HCT116 (cell line): ENCODE measurements around the gene IGFBP4. TPM values are rescaled to one million over a fixed set of nuclear protein-coding genes. Genes with fewer than 3 reads are reported as not detected.

Experiments used
- ATAC-seq: fragments of 200-7000 bp; cut with Tn5 transposase; 2 replicates; pipeline ENCODE4 v1.9.1; 2020; ENCODE audit warnings: mild to moderate bottlenecking, moderate library complexity
- BruUV-seq: library from RNA; stranded (reverse); fragments of 400-500 nt; replicated peaks from 2 replicates; lab custom pipeline; 2021; lab: Mats Ljungman, UMichigan
- CTCF ChIA-PET: fragments of 300-600 bp; sonication (Branson Sonifier 250); formaldehyde crosslinking; loops from one replicate; lab custom pipeline; 2021; ENCODE audit warnings: antibody characterized with exemption; lab: Charles Lee
- POLR2A ChIA-PET: fragments of 300-600, 350-600 bp; sonication (Branson Sonifier 250); formaldehyde crosslinking; loops from one replicate; lab custom pipeline; 2021; ENCODE audit warnings: antibody characterized with exemption; lab: Charles Lee
- RAD21 ChIA-PET, 2 experiments: fragments of 300-600 bp; sonication (Branson Sonifier 250); formaldehyde crosslinking; loops; one replicate each; lab custom pipeline; 2023; ENCODE audit warnings: low total read pairs in 2 of 2; ENCODE audit not compliant: uncharacterized antibody in 2 of 2, unreplicated experiment in 2 of 2, low non-redundant PET in 1 of 2; lab: Charles Lee
- DNase-seq: peaks from one replicate; pipeline ENCODE4 v3.0.0-alpha.2; 2010; ENCODE audit warnings: low read depth, low spot score
- H2AFZ ChIP-seq: fragments of 200-600 bp; shearing (Covaris generic), sonication (generic); 2 replicates; pipeline ENCODE4 v1.6.1; 2017; ENCODE audit warnings: low read depth, mixed run types, mixed read lengths, antibody characterized with exemption, low read length; ENCODE audit not compliant: poor library complexity, severe bottlenecking
- H3K27ac ChIP-seq: 2 replicates; pipeline ENCODE4 v1.5.1; 2012; ENCODE audit warnings: low read depth, low read length
- H3K27me3 ChIP-seq: fragments of 200-600 bp; sonication (generic); 2 replicates; pipeline ENCODE4 v1.6.1; 2016; ENCODE audit warnings: mixed run types, low read length, mixed read lengths; ENCODE audit not compliant: insufficient read depth
- H3K36me3 ChIP-seq, 2 experiments: fragments of 200-500 bp in 1 of 2; fragments of 200-600 bp in 1 of 2; sonication (Bioruptor generic) in 1 of 2; sonication (generic) in 1 of 2; 2 replicates each; pipeline versions ENCODE4 v1.5.1 to v1.6.1; 2014 to 2016; ENCODE audit warnings: low read length in 2 of 2, inconsistent platforms in 1 of 2, mixed read lengths in 1 of 2, mixed run types in 1 of 2; ENCODE audit not compliant: insufficient read depth in 2 of 2, control insufficient read depth in 1 of 2
- H3K4me1 ChIP-seq, 2 experiments: fragments of 200-600 bp in 1 of 2; sonication (generic) in 1 of 2; 2 replicates each; pipeline versions ENCODE4 v1.5.1 to v1.6.1; 2012 to 2017; ENCODE audit warnings: low read length in 2 of 2, inconsistent platforms in 1 of 2, mild to moderate bottlenecking in 1 of 2, mixed read lengths in 1 of 2, mixed run types in 1 of 2, moderate library complexity in 1 of 2; ENCODE audit not compliant: insufficient read depth in 2 of 2, control insufficient read depth in 1 of 2
- H3K4me2 ChIP-seq: fragments of 200-600 bp; sonication (generic); 2 replicates; pipeline ENCODE4 v1.6.1; 2017; ENCODE audit warnings: mixed run types, low read length, mixed read lengths
- H3K4me3 ChIP-seq, 2 experiments: fragments of 200-600 bp in 1 of 2; sonication (generic) in 1 of 2; replicated peaks in 1 of 2; 2 replicates each; pipeline ENCODE4 v1.5.1; 2011 to 2016; ENCODE audit warnings: low read length in 2 of 2, control low read depth in 1 of 2, low read depth in 1 of 2, mild to moderate bottlenecking in 1 of 2, mixed read lengths in 1 of 2, mixed run types in 1 of 2
- H3K79me2 ChIP-seq: fragments of 200-600 bp; sonication (generic); 2 replicates; pipeline ENCODE4 v1.6.1; 2017; ENCODE audit warnings: mild to moderate bottlenecking, mixed run types, low read length, moderate library complexity, mixed read lengths; ENCODE audit not compliant: insufficient read depth
- H3K9ac ChIP-seq: fragments of 200-600 bp; sonication (generic); 2 replicates; pipeline ENCODE4 v1.6.1; 2016; ENCODE audit warnings: low read length, mixed read lengths
- H3K9me2 ChIP-seq: fragments of 200-600 bp; sonication (generic), shearing (Covaris generic); 2 replicates; pipeline ENCODE4 v1.6.1; 2017; ENCODE audit warnings: mixed run types, mild to moderate bottlenecking, moderate library complexity; ENCODE audit not compliant: insufficient read depth
- H3K9me3 ChIP-seq, 2 experiments: fragments of 200-500 bp in 1 of 2; fragments of 200-600 bp in 1 of 2; sonication (Bioruptor generic) in 1 of 2; sonication (generic) in 1 of 2; 2 replicates each; pipeline ENCODE4 v1.6.1; 2014 to 2017; ENCODE audit warnings: low read length in 2 of 2, mixed read lengths in 2 of 2, inconsistent platforms in 1 of 2, low read depth in 1 of 2, mild to moderate bottlenecking in 1 of 2, mixed run types in 1 of 2, moderate library complexity in 1 of 2; ENCODE audit not compliant: control insufficient read depth in 1 of 2, insufficient read depth in 1 of 2
- H4K20me1 ChIP-seq: fragments of 200-600 bp; sonication (generic), shearing (Covaris generic); 2 replicates; pipeline ENCODE4 v1.6.1; 2017; ENCODE audit warnings: mixed run types, mild to moderate bottlenecking, moderate library complexity; ENCODE audit not compliant: insufficient read depth
- ATF3 ChIP-seq: IDR thresholded peaks from 2 replicates; pipeline ENCODE4 v1.6.1; 2012
- CEBPB ChIP-seq: IDR thresholded peaks from 2 replicates; pipeline ENCODE4 v1.6.1; 2012; ENCODE audit warnings: low read depth
- CTCF ChIP-seq, 3 experiments: fragments of 200-600 bp in 1 of 3; sonication (generic) in 1 of 3; IDR thresholded peaks in 2 of 3; conservative IDR thresholded peaks in 1 of 3; 2 replicates each; pipeline ENCODE4 v1.5.1; 2012 to 2017; ENCODE audit warnings: low read depth in 2 of 3, low read length in 2 of 3, antibody characterized with exemption in 1 of 3, borderline replicate concordance in 1 of 3, control low read depth in 1 of 3, mild to moderate bottlenecking in 1 of 3, mixed read lengths in 1 of 3, mixed run types in 1 of 3, moderate library complexity in 1 of 3; ENCODE audit not compliant: insufficient read depth in 1 of 3
- EZH2phosphoT487 ChIP-seq: fragments of 200-600 bp; IDR thresholded peaks from 2 replicates; pipeline ENCODE4 v1.6.1; 2018; ENCODE audit warnings: antibody characterized with exemption, borderline replicate concordance
- RAD21 ChIP-seq: IDR thresholded peaks from 2 replicates; pipeline ENCODE4 v1.6.1; 2012; ENCODE audit warnings: low read depth, mild to moderate bottlenecking
- REST ChIP-seq: IDR thresholded peaks from 2 replicates; pipeline ENCODE4 v1.6.1; 2012; ENCODE audit warnings: low read depth
- SP1 ChIP-seq: IDR thresholded peaks from 2 replicates; pipeline ENCODE4 v1.6.1; 2012; ENCODE audit warnings: low read depth
- intact Hi-C: fragments of 100-400 bp; cut with micrococcal nuclease; formaldehyde crosslinking; loops from 2 replicates; pipeline ENCODE4 v1.10.0; 2022
- total RNA-seq: library from RNA; stranded (reverse); gene quantifications from one replicate; pipeline ENCODE4 v1.2.1, GENCODE V29; 2021; ENCODE audit not compliant: unreplicated experiment

The IGFBP4 gene
- total RNA-seq, 1 experiment from 2014 or later = 2.0 TPM

- Histone ChIP-seq H3K36me3 (peaks cover 81 to 89% of the 10 kb centered on the region in 2 experiments), H4K20me1 (peaks cover 17% of the 10 kb centered on the region; the same call in 1 of the 2 replicates), H3K4me2 (no peak overlapping the region), H3K9ac (no peak overlapping the region), H3K4me1 (no peaks in the 10 kb centered on the region), H3K79me2 (peaks cover 60% of the 10 kb centered on the region), H3K9me2 (no peaks in the 10 kb centered on the region), H3K27me3 (no peaks in the 10 kb centered on the region), H3K27ac (no peak overlapping the region), H3K9me3 (no peaks in the 10 kb centered on the region), H2AFZ (no peak overlapping the region), H3K4me3 (no peak overlapping the region)
- intact Hi-C loops = loop anchor here (1.0 kb wide), 2 partner anchors 77 to 134 kb away; no protein-coding TSS in a partner anchor
- ChIA-PET CTCF (interaction anchor here (1.3 kb wide), 1 partner anchor 134 kb away, joined by 4 read pairs; no protein-coding TSS in a partner anchor), POLR2A (no interaction called here), RAD21 (interaction anchor here in 1 of 2 experiments (0.6 kb wide), 1 partner anchor 134 kb away, joined by 5 read pairs; no protein-coding TSS in a partner anchor)
- DNase-seq = peak; percentile 32
- TF ChIP-seq SP1 (no peak), CEBPB (no peak), RAD21 (peak; percentile 49), REST (no peak), ATF3 (no peak), CTCF (IDR thresholded peaks at IDR 0.05 in 2 of 3, conservative IDR thresholded peaks at IDR 0.05 in 1 of 3; ENCODE audit: borderline replicate concordance in 1 of 3, insufficient read depth in 1 of 3, low read depth in 2 of 3, low read length in 2 of 3) (peak; percentile 41 to 67 (median 42); a peak in 4 of 6 replicates), EZH2phosphoT487 (no peak)
- peak; percentile 86 for ATAC-seq
- no TSS peak for BruUV-seq
These were observed 44.1 kb upstream of the IGFBP4 start for GRCh38 chr17:40399185-40399584.
